ENCODE results near the gene GNS. TPM values are rescaled to one million over a fixed set of nuclear protein-coding genes. Genes with fewer than 3 reads are reported as not detected.

The GNS gene
- total RNA-seq, 2 donors from 2014 or later: 102 to 110 TPM

DNA sequence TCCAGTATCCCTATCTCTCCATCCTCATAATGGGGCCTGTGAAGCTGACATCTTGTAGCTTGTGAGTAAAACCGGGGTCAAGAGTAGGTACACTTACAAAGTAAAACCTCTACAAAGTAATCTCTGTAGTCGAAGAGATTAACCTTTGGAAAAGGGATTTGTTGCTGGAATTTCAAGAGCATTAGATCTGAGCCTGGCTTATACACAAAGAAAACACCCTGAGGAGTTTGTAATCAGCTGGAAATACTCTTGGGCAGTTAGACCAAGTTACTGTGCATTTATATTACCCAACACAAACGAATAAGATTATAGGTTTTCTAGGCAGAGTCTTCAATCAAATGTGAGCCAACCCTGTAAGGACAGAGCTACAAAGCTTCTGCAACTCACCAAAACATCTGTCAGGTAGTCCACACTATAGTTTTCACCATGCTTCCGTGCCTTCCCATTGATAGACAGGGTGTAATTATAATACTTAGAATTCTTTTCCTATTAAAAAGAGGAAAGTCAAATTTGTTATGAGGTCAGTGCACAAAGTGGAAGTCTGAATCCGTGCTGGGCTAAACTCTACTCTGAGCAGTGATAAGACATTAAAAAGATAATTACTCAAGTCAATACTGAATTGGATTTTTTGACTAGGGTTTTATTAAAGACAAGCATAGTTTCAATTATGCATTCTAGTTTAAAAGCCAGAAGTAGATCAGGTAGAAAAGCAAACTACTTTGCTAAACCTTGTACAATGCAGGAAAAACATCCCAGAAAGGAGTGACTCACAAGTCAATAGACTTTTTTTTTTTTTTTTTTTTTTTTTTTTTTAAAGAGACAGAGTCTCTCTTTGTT is 14.6 kb downstream of the GNS start:
- intact Hi-C loops (cut with DNase I): no loop called here
- ATAC-seq: peak in 1 of 2 donors; percentile 40
- no peak for DNase-seq

DNA sequence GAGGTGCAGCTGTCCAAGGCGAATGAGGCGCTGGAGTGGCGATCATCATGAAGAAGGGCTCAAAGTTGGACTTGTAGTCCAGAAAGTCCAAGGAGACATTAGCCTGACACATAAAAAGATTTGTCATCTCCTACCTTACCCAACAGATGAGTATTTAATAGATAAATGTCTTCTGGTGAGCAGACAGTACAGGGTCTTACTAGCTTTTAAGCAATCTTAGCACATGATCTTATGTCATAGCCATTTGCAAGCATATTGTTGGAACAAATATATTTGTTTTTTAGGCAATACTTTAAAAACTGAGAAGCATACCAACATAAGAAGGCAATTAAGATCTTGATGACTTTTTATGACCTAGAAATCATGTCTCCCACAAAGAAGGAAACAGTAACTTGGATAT is 16.0 kb downstream of the GNS start:
- DNase-seq (no peak), ATAC-seq (no peak)
- intact Hi-C loops (cut with DNase I): no loop called here

DNA sequence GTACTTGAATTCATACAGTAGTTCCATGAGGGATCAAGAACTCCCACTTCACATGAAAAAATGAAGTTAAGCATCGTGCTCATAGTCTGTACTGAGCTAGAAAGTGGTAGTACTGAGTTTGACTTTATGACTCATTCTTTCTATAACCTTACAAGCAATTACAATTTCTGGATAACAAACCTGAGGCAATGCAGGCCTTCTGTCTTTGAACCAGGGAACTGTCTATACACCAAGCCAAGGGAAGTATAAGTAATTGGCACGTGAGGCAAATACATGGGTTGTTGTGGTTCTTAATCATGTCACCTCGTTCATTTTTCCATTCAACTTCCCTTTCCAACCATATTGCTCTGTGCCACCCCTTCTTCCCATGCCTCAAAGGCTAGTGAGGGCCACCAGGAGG is 16.8 kb downstream of the GNS start:
- intact Hi-C loops (cut with DNase I): no loop called here
- no peak for ATAC-seq
- no peak for DNase-seq

GRCh38 chr12:64740646-64741045 is 18.6 kb downstream of the GNS start:
- no peak for DNase-seq
- intact Hi-C loops (cut with DNase I): no loop called here
- ATAC-seq: no peak

DNA sequence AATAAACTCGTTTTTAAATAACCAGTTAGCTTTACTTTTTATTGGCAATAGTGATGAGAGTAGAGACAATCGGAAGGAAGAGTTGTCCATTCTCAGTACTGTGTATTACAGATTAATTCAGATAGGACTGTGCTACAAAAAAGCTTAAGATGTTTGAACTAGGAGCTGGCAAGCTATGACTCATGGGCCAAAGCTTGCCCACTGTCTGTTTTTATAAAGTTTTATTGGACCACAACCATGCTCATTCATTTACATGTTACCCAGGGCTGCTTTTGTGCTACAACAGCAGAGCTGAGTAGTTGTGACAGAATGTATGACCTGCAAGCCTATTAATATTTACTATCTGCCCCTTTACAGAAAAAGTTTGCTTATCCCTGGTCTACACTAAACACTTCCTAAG is 19.4 kb downstream of the GNS start:
- DNase-seq (no peak), ATAC-seq (no peak)
- intact Hi-C loops (cut with DNase I): no loop called here

- intact Hi-C loops (cut with DNase I): no loop called here
These were observed 21.7 kb downstream of the GNS start for GRCh38 chr12:64737539-64737938.

DNA sequence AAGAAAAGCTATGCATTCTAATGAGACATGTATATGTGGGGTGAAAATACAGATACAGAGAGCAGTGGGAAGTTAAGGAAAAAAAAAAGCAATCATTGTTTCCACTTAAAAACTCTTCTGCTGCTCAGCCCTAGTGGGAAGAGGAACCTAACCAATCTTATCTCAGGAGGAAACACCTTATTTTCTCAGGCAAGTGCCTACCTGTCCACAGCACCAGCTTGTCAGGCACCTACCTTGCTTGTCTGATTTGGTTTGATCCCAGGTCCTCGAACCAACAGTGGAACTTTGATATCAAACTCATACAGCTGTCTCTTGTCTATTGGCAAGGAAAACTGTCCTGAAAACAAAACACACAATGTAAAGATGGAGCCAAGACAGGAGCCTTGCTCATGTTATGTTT is 22.4 kb downstream of the GNS start:
- intact Hi-C loops (cut with DNase I): no loop called here
- no peak for DNase-seq

More at GRCh38 chr12:64737539-64737938, 21.7 kb downstream of the GNS start:
- no peak for DNase-seq
- ATAC-seq: no peak

DNA sequence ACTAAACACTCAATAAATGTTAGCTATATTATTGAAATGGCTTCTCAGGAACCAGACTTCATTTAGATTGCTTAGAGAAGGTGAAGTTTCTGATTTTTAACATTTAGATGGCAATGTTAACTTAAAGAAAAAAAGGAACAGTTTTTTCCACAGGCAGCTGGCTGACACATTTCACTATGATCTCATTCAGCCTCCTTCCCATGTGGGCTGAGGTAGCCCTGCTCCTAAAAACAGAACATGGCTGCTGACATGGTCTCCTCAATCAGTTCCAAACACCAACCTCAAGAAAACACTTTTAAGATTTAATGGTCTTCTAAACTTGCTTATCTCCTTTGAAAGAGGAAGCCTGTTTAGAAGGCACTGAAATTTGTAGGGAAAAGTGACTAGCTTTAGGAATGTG is 23.8 kb downstream of the GNS start:
- DNase-seq: no peak
- peak in 1 of 2 donors; percentile 15 for ATAC-seq
- intact Hi-C loops (cut with DNase I): no loop called here

More for the DNA sequence above, 22.4 kb downstream of the GNS start:
- ATAC-seq: no peak

GRCh38 chr12:64733857-64734256 is 25.3 kb downstream of the GNS start:
- peak; percentile 74 for DNase-seq
- intact Hi-C loops (cut with DNase I): no loop called here
- peak; percentile 94 for ATAC-seq

GRCh38 chr12:64731683-64732082 is 27.5 kb downstream of the GNS start:
- intact Hi-C loops (cut with DNase I): no loop called here
- DNase-seq (no peak), ATAC-seq (no peak)

DNA sequence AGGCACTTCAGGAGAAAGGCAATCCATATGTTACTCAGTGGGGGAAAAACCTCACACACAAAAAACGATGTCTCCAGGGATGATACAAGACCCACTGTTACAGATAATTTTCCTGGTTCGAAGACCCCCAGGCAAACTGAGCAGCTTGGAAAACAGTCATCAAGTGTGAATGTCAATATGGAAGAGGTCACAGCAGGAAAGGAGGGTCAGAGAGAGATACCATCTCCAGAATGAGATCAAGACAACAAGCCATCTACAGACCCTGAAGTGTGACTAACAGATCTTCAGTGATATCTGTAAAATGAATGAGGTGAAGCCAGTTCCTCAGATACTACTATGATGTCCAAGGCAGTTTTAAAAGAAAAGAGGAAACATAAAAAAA is 28.6 kb downstream of the GNS start:
- intact Hi-C loops (cut with DNase I): no loop called here
- DNase-seq (no peak), ATAC-seq (no peak)

- ATAC-seq (no peak), DNase-seq (no peak)
- intact Hi-C loops (cut with DNase I): no loop called here
These were observed 29.2 kb downstream of the GNS start for GRCh38 chr12:64729909-64730587.

DNA sequence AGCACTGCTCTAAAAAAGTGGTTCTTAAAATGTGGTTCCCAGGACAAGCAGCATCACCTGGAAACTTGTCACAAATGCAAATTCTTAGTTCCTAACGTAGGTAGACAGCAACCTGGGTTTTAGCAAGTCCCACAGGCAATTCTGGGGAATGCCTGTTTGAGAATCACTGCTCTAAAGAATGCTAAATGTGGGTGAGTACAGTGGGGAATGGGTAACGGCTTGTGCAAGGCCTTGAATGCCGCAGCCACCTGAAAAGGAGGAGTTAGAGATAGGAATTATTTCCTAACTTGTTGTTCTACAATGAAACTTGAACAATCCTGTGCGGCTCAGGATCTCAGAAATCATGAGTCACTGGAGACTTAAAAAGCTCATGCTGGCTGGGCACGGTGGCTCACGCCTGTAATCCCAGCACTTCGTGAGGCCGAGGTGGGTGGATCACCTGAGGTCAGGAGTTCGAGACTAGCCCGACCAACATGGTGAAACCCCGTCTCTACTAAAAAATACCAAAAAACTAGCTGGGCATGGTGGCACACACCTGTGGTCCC is 34.9 kb downstream of the GNS start:
- ATAC-seq: no peak
- intact Hi-C loops (cut with DNase I): no loop called here

GRCh38 chr12:64723630-64724029 is 35.6 kb downstream of the GNS start:
- intact Hi-C loops (cut with DNase I): no loop called here
- ATAC-seq: no peak
- DNase-seq: no peak

More for the DNA sequence above, 34.9 kb downstream of the GNS start:
- no peak for DNase-seq

DNA sequence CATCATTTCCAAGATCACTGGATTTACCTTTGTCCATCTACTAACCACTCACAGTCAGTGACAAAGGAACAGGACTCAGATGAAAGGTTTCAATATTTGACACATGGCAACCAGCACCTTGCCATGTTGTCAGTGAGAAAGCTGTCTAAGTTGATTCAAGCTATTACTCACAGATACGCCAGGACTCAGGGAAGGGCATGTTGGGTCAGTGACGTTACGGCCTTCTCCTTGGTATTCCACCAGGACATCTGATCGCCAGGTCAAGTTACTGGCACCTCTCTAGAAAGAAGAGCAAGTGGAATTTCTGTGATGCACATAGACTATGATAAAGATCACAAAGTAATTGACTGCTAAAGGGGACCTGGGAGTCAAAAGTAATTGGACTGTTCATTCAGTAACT is 36.4 kb downstream of the GNS start:
- DNase-seq (no peak), ATAC-seq (no peak)
- intact Hi-C loops (cut with DNase I): no loop called here

- no peak for DNase-seq
- no peak for ATAC-seq
- intact Hi-C loops (cut with DNase I): no loop called here
These were observed 38.3 kb downstream of the GNS start for GRCh38 chr12:64720884-64721283.

GRCh38 chr12:64718649-64719048 is 40.6 kb downstream of the GNS start:
- ATAC-seq (no peak), DNase-seq (no peak)
- intact Hi-C loops (cut with DNase I): no loop called here

- ATAC-seq (no peak), DNase-seq (no peak)
- intact Hi-C loops (cut with DNase I): no loop called here
These were observed 42.3 kb downstream of the GNS start for GRCh38 chr12:64716839-64717455.

- intact Hi-C loops (cut with DNase I): no loop called here
- DNase-seq (no peak), ATAC-seq (no peak)
These were observed 42.8 kb downstream of the GNS start for GRCh38 chr12:64716371-64716770.

- ATAC-seq (peak in 1 of 2 donors; percentile 29), DNase-seq (no peak)
- intact Hi-C loops (cut with DNase I): no loop called here
These were observed 44.6 kb downstream of the GNS start for GRCh38 chr12:64714551-64714968.
